Osteoblast (primary cell): Measurements from ENCODE around the gene CDK2AP2. TPM values are rescaled to one million over a fixed set of nuclear protein-coding genes. Genes with fewer than 3 reads are reported as not detected.
"Not testable (repeated sequence)": the region's sequence is repeated elsewhere in the genome, so short reads cannot be mapped to it uniquely, and the experiment has no call there.

ENCODE experiments used
- DNase-seq: peaks from one replicate; pipeline ENCODE4 v3.0.0; 2011; ENCODE audit warnings: low spot score, mixed read lengths; ENCODE audit not compliant: insufficient read length; ENCODE audit errors: missing footprints
- H2AFZ ChIP-seq: 2 replicates; pipeline ENCODE4 v1.6.0; 2011; ENCODE audit warnings: mild to moderate bottlenecking, low read length
- H3K27ac ChIP-seq: 2 replicates; pipeline ENCODE4 v1.5.1; 2011; ENCODE audit warnings: mild to moderate bottlenecking, low read depth, low read length, moderate library complexity
- H3K27me3 ChIP-seq: 2 replicates; pipeline ENCODE4 v1.6.0; 2012; ENCODE audit warnings: mild to moderate bottlenecking, control low read depth, inconsistent platforms, low read length, moderate library complexity; ENCODE audit not compliant: insufficient read depth
- H3K36me3 ChIP-seq: 2 replicates; pipeline ENCODE4 v1.5.1; 2011; ENCODE audit warnings: mild to moderate bottlenecking, low read length, control low read depth, moderate library complexity; ENCODE audit not compliant: insufficient read depth
- H3K4me1 ChIP-seq: 2 replicates; pipeline ENCODE4 v1.5.1; 2011; ENCODE audit warnings: mild to moderate bottlenecking, low read length, control low read depth, moderate library complexity; ENCODE audit not compliant: insufficient read depth
- H3K4me2 ChIP-seq: 2 replicates; pipeline ENCODE4 v1.6.0; 2011; ENCODE audit warnings: mild to moderate bottlenecking, low read length; ENCODE audit not compliant: insufficient read depth
- H3K4me3 ChIP-seq: fragments of 200-600 bp; sonication (generic); 3 replicates; pipeline ENCODE4 v1.5.1; 2012; ENCODE audit warnings: mild to moderate bottlenecking, low read length, inconsistent platforms; ENCODE audit not compliant: insufficient read depth
- H3K79me2 ChIP-seq: 2 replicates; pipeline ENCODE4 v1.6.0; 2012; ENCODE audit warnings: mild to moderate bottlenecking, low read length, control low read depth, inconsistent platforms; ENCODE audit not compliant: insufficient read depth
- H3K9me3 ChIP-seq: 2 replicates; pipeline ENCODE4 v1.5.1; 2011; ENCODE audit warnings: low read depth, low read length, control low read depth
- H4K20me1 ChIP-seq: 2 replicates; pipeline ENCODE4 v1.6.0; 2012; ENCODE audit warnings: mild to moderate bottlenecking, low read length, control low read depth; ENCODE audit not compliant: insufficient read depth
- CTCF ChIP-seq: IDR thresholded peaks from 2 replicates; pipeline ENCODE4 v1.5.1; 2011; ENCODE audit warnings: mild to moderate bottlenecking, low read depth, low read length, moderate library complexity; ENCODE audit errors: extremely low read depth
- total RNA-seq: library from RNA; depleted of rRNA; stranded (reverse); fragments of >200 nt; gene quantifications from 2 replicates; pipeline ENCODE4 v1.2.3, GENCODE V29; 2012

Gene CDK2AP2
- total RNA-seq, 1 donor, result 6.2 TPM

GRCh38 chr11:67486481-67487195 is 21.3 kb downstream of the CDK2AP2 start:
- H4K20me1 ChIP-seq, result peaks cover 12% of the 10 kb centered on the region
- no peak overlapping the region for H3K4me2 ChIP-seq
- H2AFZ ChIP-seq, result no peak overlapping the region
- H3K27ac ChIP-seq, result no peak overlapping the region
- no peak overlapping the region for H3K4me3 ChIP-seq
- no peaks in the 10 kb centered on the region for H3K27me3 ChIP-seq
- peaks cover 25% of the 10 kb centered on the region for H3K79me2 ChIP-seq
- H3K36me3 ChIP-seq, result peaks cover 8% of the 10 kb centered on the region
- no peak for TF ChIP-seq CTCF
- H3K4me1 ChIP-seq, result peaks cover 7% of the 10 kb centered on the region
- peak; percentile 71 for DNase-seq
- no peaks in the 10 kb centered on the region for H3K9me3 ChIP-seq

GRCh38 chr11:67485873-67486361 is 22.0 kb downstream of the CDK2AP2 start:
- peaks cover 12% of the 10 kb centered on the region for H4K20me1 ChIP-seq
- not testable (repeated sequence) for H2AFZ ChIP-seq, H3K27me3 ChIP-seq

GRCh38 chr11:67484847-67485311 is 23.1 kb downstream of the CDK2AP2 start:
- H3K4me2 ChIP-seq, result no peak overlapping the region
- H3K9me3 ChIP-seq, result no peaks in the 10 kb centered on the region
- peaks cover 12% of the 10 kb centered on the region for H4K20me1 ChIP-seq
- H3K27ac ChIP-seq, result no peak overlapping the region
- peaks cover 7% of the 10 kb centered on the region for H3K4me1 ChIP-seq
- H3K27me3 ChIP-seq, result no peaks in the 10 kb centered on the region
- H2AFZ ChIP-seq, result no peak overlapping the region
- no peak for TF ChIP-seq CTCF
- peaks cover 25% of the 10 kb centered on the region for H3K79me2 ChIP-seq
- DNase-seq, result no peak
- H3K36me3 ChIP-seq, result peaks cover 3% of the 10 kb centered on the region
- H3K4me3 ChIP-seq, result no peak overlapping the region

More at GRCh38 chr11:67485873-67486361, 22.0 kb downstream of the CDK2AP2 start:
- H3K4me3 ChIP-seq, H3K36me3 ChIP-seq, H3K27ac ChIP-seq, H3K4me1 ChIP-seq, H3K9me3 ChIP-seq, H3K4me2 ChIP-seq: not testable (repeated sequence)
- H3K79me2 ChIP-seq, result peaks cover 25% of the 10 kb centered on the region
- peak; percentile 74 for DNase-seq

DNA sequence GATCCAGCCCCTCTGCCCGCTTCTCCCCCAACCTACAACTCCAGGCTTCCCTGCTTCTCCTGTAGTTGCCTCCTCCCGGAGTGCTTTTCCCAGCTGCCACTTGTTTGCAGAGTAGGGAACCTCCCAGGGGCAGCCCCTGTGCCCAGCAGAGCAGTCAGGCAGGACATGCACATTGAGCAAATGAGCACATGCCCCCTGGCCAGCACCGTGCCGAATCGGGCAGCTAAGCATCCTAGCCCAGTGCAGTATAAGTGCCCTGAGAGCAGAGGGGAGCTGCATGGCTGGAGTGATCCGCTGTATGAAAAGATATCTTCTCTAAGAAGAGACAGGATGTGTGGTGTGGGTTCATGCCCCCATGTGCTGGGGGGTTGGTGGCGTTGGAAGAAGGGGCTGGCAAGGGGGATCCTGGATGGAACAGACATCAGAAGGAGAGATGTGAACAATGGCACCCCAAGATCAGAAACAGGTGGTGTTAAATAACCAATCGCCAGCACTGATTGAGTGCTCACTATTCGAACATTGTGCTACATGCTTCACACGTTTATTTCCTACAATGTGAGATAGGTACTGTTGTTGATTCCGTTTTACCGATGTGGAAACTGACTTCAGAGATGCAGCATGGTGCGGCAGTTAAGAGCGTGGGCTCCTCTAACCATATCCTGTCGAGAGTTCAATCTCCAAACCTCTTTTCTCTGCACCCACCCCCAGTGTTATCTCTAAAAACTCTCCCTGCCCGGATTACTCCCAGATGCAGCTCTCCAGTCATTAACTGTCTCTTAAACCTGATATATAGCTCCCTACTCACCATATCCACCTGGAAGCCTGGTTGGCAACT is 23.9 kb downstream of the CDK2AP2 start:
- Histone ChIP-seq H4K20me1 (peaks cover 12% of the 10 kb centered on the region), H3K79me2 (peaks cover 25% of the 10 kb centered on the region), H3K4me2 (peak overlapping the region; percentile 82), H3K27me3 (no peaks in the 10 kb centered on the region), H3K36me3 (no peaks in the 10 kb centered on the region), H3K9me3 (no peaks in the 10 kb centered on the region), H2AFZ (no peak overlapping the region), H3K4me1 (peaks cover 7% of the 10 kb centered on the region), H3K27ac (no peak overlapping the region), H3K4me3 (peak overlapping the region; percentile 82)
- TF ChIP-seq CTCF, result no peak
- peak; percentile 36 for DNase-seq
